Gastroesophageal sphincter (tissue), 3 donors: Measurements from ENCODE around the gene ARCN1.

ENCODE experiments used
- POLR2A ChIP-seq, 2 donors: fragments of 450-650 bp; IDR thresholded peaks; one replicate each; pipeline ENCODE4 v1.6.1; 2017; ENCODE audit warnings: antibody characterized with exemption in 2 of 2, mild to moderate bottlenecking in 2 of 2, moderate library complexity in 1 of 2
- POLR2AphosphoS5 ChIP-seq: sonication (generic); formaldehyde crosslinking; IDR thresholded peaks from one replicate; pipeline ENCODE4 v1.6.1; 2017; ENCODE audit warnings: antibody characterized with exemption
- TF ChIP-seq, protein P1 (sequence below), 4 experiments: fragments of 200-600 bp in 2 of 4; fragments of 450-650 bp in 2 of 4; sonication (generic) in 1 of 4; IDR thresholded peaks; one replicate each; pipeline ENCODE4 v1.5.1; 2017 to 2019; ENCODE audit warnings: antibody characterized with exemption in 4 of 4, mild to moderate bottlenecking in 2 of 4, moderate library complexity in 2 of 4

DNA sequence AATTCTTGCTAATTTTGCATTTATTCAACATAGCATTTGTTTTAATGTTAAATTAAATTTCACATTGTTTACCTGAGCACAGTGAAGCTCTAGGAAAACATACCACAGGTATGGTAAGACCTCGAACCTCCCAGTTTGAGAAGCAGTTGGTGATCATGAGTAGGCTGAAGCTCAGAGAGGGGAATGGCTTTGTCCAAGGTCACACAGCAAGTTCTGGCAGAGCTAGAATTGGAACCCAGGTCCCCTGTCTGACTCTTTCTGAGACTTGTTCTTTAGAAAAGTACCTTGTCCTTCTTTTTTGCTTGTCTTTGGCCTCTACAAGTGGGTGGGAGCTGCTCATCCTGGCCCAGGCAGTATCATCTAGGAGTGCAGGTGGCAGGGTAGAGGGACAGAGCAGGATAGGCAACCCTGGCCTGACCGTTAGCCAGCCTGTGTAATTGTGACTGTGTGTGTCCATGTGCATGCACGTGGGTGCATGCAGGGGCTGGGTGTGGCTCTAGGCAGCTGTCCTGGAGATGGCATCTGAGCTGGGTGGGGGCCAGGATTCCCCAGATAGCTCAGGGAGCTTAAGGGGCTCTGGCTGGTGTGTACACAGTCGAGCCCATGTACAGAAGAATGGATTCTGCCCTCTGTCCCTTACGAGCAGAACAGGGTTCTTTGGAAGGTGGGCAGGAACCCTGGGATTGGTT, 56.8 kb downstream of the ARCN1 start:
- TF ChIP-seq POLR2A (IDR thresholded peaks at IDR 0.05) (no peak), POLR2AphosphoS5 (no peak)
- TF ChIP-seq, protein P1, sequence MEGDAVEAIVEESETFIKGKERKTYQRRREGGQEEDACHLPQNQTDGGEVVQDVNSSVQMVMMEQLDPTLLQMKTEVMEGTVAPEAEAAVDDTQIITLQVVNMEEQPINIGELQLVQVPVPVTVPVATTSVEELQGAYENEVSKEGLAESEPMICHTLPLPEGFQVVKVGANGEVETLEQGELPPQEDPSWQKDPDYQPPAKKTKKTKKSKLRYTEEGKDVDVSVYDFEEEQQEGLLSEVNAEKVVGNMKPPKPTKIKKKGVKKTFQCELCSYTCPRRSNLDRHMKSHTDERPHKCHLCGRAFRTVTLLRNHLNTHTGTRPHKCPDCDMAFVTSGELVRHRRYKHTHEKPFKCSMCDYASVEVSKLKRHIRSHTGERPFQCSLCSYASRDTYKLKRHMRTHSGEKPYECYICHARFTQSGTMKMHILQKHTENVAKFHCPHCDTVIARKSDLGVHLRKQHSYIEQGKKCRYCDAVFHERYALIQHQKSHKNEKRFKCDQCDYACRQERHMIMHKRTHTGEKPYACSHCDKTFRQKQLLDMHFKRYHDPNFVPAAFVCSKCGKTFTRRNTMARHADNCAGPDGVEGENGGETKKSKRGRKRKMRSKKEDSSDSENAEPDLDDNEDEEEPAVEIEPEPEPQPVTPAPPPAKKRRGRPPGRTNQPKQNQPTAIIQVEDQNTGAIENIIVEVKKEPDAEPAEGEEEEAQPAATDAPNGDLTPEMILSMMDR (IDR thresholded peaks at IDR 0.05) = no peak
